ENCODE results near the gene SLC52A3. TPM values are rescaled to one million over a fixed set of nuclear protein-coding genes. Genes with fewer than 3 reads are reported as not detected.
A peak's percentile ranks its signal among the peaks of the same experiment; 100 is the strongest.

SLC52A3 gene
- total and polyA plus RNA-seq, 9 of the 15 experiments (the other 6 are each of a cell fraction or from before 2014, with no cell fraction given) = 0.06 to 0.60 (median 0.11) TPM

DNA sequence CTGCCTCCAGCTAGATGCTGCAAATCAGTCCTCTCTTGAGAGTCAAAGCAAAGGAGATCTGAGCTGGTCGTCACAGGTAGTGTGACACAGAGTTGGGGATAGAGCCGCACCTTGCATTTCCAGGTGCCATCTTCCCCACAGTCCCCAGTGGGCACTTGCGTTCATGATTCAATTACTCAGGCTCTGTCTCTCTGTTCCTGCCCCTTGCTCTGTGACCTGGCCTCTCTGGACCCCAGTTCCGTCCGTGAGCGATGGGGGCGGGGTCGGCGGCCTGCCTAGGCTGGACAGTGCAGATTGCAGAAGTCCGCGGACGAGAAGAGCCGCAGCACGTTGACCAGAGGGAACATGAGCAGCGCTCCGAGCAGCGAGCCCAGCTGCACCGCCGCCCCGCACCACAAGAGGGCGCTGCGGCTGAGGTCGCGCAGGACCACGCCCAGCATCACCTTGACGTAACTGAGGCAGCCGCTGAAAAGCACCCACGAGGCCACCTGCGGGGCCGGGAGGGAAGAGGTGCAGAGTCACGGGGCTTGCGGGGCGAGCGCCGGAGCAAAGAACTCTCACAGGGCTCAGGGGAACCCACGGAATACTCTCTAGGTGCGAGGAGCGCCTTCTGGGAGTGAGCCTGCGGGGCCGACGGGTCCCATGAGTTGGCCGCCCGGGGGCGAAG lies 7.4 kb downstream of the SLC52A3 start (continued):
- TF ChIP-seq, protein P1, sequence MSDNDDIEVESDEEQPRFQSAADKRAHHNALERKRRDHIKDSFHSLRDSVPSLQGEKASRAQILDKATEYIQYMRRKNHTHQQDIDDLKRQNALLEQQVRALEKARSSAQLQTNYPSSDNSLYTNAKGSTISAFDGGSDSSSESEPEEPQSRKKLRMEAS (CRISPR knock-in tag; IDR thresholded peaks at IDR 0.05) = peak; percentile 85
- 0 out of 2 replicates have a peak, but pooled peaks have one; percentile 40 for TF ChIP-seq RBFOX2 (IDR thresholded peaks at IDR 0.05; ENCODE audit: low read depth, low read length)
- TF ChIP-seq, protein P2, sequence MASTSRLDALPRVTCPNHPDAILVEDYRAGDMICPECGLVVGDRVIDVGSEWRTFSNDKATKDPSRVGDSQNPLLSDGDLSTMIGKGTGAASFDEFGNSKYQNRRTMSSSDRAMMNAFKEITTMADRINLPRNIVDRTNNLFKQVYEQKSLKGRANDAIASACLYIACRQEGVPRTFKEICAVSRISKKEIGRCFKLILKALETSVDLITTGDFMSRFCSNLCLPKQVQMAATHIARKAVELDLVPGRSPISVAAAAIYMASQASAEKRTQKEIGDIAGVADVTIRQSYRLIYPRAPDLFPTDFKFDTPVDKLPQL (IDR thresholded peaks at IDR 0.05; ENCODE audit: extremely low read depth, insufficient read length) = no peak
- TF ChIP-seq, protein P3, sequence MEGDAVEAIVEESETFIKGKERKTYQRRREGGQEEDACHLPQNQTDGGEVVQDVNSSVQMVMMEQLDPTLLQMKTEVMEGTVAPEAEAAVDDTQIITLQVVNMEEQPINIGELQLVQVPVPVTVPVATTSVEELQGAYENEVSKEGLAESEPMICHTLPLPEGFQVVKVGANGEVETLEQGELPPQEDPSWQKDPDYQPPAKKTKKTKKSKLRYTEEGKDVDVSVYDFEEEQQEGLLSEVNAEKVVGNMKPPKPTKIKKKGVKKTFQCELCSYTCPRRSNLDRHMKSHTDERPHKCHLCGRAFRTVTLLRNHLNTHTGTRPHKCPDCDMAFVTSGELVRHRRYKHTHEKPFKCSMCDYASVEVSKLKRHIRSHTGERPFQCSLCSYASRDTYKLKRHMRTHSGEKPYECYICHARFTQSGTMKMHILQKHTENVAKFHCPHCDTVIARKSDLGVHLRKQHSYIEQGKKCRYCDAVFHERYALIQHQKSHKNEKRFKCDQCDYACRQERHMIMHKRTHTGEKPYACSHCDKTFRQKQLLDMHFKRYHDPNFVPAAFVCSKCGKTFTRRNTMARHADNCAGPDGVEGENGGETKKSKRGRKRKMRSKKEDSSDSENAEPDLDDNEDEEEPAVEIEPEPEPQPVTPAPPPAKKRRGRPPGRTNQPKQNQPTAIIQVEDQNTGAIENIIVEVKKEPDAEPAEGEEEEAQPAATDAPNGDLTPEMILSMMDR (IDR thresholded peaks at IDR 0.05 in 2 of 3, conservative IDR thresholded peaks at IDR 0.05 in 1 of 3; ENCODE audit: insufficient read depth in 2 of 3, low read depth in 1 of 3, low read length in 3 of 3) = peak; percentile 85 to 91 (median 85)
- TF ChIP-seq POLR2G (IDR thresholded peaks at IDR 0.05; ENCODE audit: low read depth, low read length) = peak; percentile 36; the same call in 1 of the 2 replicates
- no peak for TF ChIP-seq ZBTB2 (IDR thresholded peaks at IDR 0.05)
- TF ChIP-seq, protein P4, sequence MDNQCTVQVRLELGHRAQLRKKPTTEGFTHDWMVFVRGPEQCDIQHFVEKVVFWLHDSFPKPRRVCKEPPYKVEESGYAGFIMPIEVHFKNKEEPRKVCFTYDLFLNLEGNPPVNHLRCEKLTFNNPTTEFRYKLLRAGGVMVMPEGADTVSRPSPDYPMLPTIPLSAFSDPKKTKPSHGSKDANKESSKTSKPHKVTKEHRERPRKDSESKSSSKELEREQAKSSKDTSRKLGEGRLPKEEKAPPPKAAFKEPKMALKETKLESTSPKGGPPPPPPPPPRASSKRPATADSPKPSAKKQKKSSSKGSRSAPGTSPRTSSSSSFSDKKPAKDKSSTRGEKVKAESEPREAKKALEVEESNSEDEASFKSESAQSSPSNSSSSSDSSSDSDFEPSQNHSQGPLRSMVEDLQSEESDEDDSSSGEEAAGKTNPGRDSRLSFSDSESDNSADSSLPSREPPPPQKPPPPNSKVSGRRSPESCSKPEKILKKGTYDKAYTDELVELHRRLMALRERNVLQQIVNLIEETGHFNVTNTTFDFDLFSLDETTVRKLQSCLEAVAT (IDR thresholded peaks at IDR 0.05) = peak in 1 of 2 experiments; percentile 69; a peak in 1 of 4 replicates
- TF ChIP-seq ZNF57 (CRISPR knock-in tag; IDR thresholded peaks at IDR 0.05) = no peak
- TF ChIP-seq RAD51 (IDR thresholded peaks at IDR 0.05; ENCODE audit: borderline replicate concordance, low read depth) = no peak
- no peak for TF ChIP-seq HLTF (IDR thresholded peaks at IDR 0.05)
- 0 out of 4 replicates have a peak, but pooled peaks of 1 of the 2 experiments have one; percentile 19 for TF ChIP-seq TEAD1 (CRISPR knock-in tag; IDR thresholded peaks at IDR 0.05)
- TF ChIP-seq ZSCAN32 (CRISPR knock-in tag; IDR thresholded peaks at IDR 0.05) = no peak
- TF ChIP-seq, protein P5, sequence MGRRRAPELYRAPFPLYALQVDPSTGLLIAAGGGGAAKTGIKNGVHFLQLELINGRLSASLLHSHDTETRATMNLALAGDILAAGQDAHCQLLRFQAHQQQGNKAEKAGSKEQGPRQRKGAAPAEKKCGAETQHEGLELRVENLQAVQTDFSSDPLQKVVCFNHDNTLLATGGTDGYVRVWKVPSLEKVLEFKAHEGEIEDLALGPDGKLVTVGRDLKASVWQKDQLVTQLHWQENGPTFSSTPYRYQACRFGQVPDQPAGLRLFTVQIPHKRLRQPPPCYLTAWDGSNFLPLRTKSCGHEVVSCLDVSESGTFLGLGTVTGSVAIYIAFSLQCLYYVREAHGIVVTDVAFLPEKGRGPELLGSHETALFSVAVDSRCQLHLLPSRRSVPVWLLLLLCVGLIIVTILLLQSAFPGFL (CRISPR knock-in tag; IDR thresholded peaks at IDR 0.05) = no peak
- TF ChIP-seq RBBP5 (IDR thresholded peaks at IDR 0.05; ENCODE audit: borderline replicate concordance, insufficient read depth, low read length, poor library complexity, severe bottlenecking) = no peak
- no peak for TF ChIP-seq ZNF766 (CRISPR knock-in tag; conservative IDR thresholded peaks at IDR 0.05)
- TF ChIP-seq KLF1 (tag; IDR thresholded peaks at IDR 0.05) = 0 out of 2 replicates have a peak, but pooled peaks have one; percentile 52
- TF ChIP-seq FOXK1 (CRISPR knock-in tag; IDR thresholded peaks at IDR 0.05; ENCODE audit: borderline replicate concordance) = 0 out of 2 replicates have a peak, but pooled peaks have one; percentile 26
- no peak for TF ChIP-seq NR2F6 (CRISPR knock-in tag; IDR thresholded peaks at IDR 0.05)
- peak; percentile 26; the same call in 1 of the 2 replicates for TF ChIP-seq ZNF384 (IDR thresholded peaks at IDR 0.05; ENCODE audit: low read depth, low read length)
- 0 out of 2 replicates have a peak, but pooled peaks have one; percentile 35 for TF ChIP-seq ZNF584 (CRISPR knock-in tag; IDR thresholded peaks at IDR 0.05; ENCODE audit: low read depth)

All from K562 (cell line).